NT2/D1 (cell line): ENCODE results near the gene ZFHX3.
"Not testable (repeated sequence)": the region's sequence is repeated elsewhere in the genome, so short reads cannot be mapped to it uniquely, and the experiment has no call there.

Source experiments
- DNase-seq: peaks from one replicate; pipeline ENCODE4 v3.0.0-alpha.2; 2011; ENCODE audit warnings: low read depth, low spot score
- H3K27me3 ChIP-seq: 2 replicates; pipeline ENCODE4 v1.6.0; 2011; ENCODE audit warnings: mild to moderate bottlenecking; ENCODE audit not compliant: insufficient read length, insufficient read depth
- H3K36me3 ChIP-seq: 2 replicates; pipeline ENCODE4 v1.6.1; 2011; ENCODE audit warnings: mild to moderate bottlenecking, low read length, mixed read lengths; ENCODE audit not compliant: insufficient read depth, insufficient read length
- H3K4me1 ChIP-seq: 2 replicates; pipeline ENCODE4 v1.5.1; 2011; ENCODE audit not compliant: insufficient read depth, insufficient read length
- H3K4me3 ChIP-seq: 2 replicates; pipeline ENCODE4 v1.5.1; 2011; ENCODE audit warnings: low read depth; ENCODE audit not compliant: insufficient read length
- H3K9ac ChIP-seq: 2 replicates; pipeline ENCODE4 v1.6.0; 2011; ENCODE audit warnings: low read depth; ENCODE audit not compliant: insufficient read length
- H3K9me3 ChIP-seq: 2 replicates; pipeline ENCODE4 v1.5.1; 2011; ENCODE audit warnings: mild to moderate bottlenecking, low read length; ENCODE audit not compliant: insufficient read depth
- SUZ12 ChIP-seq: IDR thresholded peaks from 2 replicates; pipeline ENCODE4 v1.6.1; 2011; ENCODE audit not compliant: insufficient read length, insufficient read depth; ENCODE audit errors: extremely low read depth
- YY1 ChIP-seq: IDR thresholded peaks from 2 replicates; pipeline ENCODE4 v1.6.1; 2011; ENCODE audit not compliant: insufficient read length, insufficient read depth
- ZNF274 ChIP-seq: IDR thresholded peaks from 2 replicates; pipeline ENCODE4 v1.6.1; 2011; ENCODE audit warnings: mild to moderate bottlenecking, low read depth, low read length

The ZFHX3 gene

GRCh38 chr16:73000907-73001521 lies 46.9 kb downstream of the ZFHX3 start:
- no peak overlapping the region for H3K4me3 ChIP-seq
- no peak for TF ChIP-seq YY1
- TF ChIP-seq ZNF274, result no peak
- TF ChIP-seq SUZ12, result no peak

GRCh38 chr16:73000020-73000906 lies 47.7 kb downstream of the ZFHX3 start:
- no peaks in the 10 kb centered on the region for H3K36me3 ChIP-seq
- H3K27me3 ChIP-seq, result no peaks in the 10 kb centered on the region
- H3K4me3 ChIP-seq, result no peak overlapping the region
- H3K9ac ChIP-seq, result no peak overlapping the region
- TF ChIP-seq ZNF274, result no peak
- TF ChIP-seq SUZ12, result no peak
- TF ChIP-seq YY1, result no peak
- peaks cover 12% of the 10 kb centered on the region; the same call in 1 of the 2 replicates for H3K9me3 ChIP-seq
- no peak for DNase-seq
- peaks cover 4% of the 10 kb centered on the region for H3K4me1 ChIP-seq

More at GRCh38 chr16:73000907-73001521, 46.9 kb downstream of the ZFHX3 start:
- no peak overlapping the region for H3K9ac ChIP-seq
- DNase-seq, result no peak
- H3K27me3 ChIP-seq, result no peaks in the 10 kb centered on the region
- no peaks in the 10 kb centered on the region for H3K36me3 ChIP-seq
- peaks cover 4% of the 10 kb centered on the region for H3K4me1 ChIP-seq
- H3K9me3 ChIP-seq, result peaks cover 12% of the 10 kb centered on the region; the same call in 1 of the 2 replicates

- H3K4me3 ChIP-seq, result no peak overlapping the region
- H3K9me3 ChIP-seq, result peaks cover 12% of the 10 kb centered on the region; the same call in 1 of the 2 replicates
- DNase-seq, result no peak
- H3K4me1 ChIP-seq, result peaks cover 4% of the 10 kb centered on the region
- TF ChIP-seq SUZ12 (no peak), YY1 (no peak), ZNF274 (no peak)
- no peak overlapping the region for H3K9ac ChIP-seq
- no peaks in the 10 kb centered on the region for H3K36me3 ChIP-seq
- H3K27me3 ChIP-seq, result no peaks in the 10 kb centered on the region
These were observed 48.3 kb downstream of the ZFHX3 start for GRCh38 chr16:72999541-73000019.

- H3K9ac ChIP-seq, result no peak overlapping the region
- TF ChIP-seq ZNF274, result no peak
- no peak for TF ChIP-seq SUZ12
- no peak for TF ChIP-seq YY1
- H3K36me3 ChIP-seq, result no peaks in the 10 kb centered on the region
- no peaks in the 10 kb centered on the region for H3K27me3 ChIP-seq
- H3K9me3 ChIP-seq, result peaks cover 12% of the 10 kb centered on the region; the same call in 1 of the 2 replicates
- DNase-seq, result no peak
- peaks cover 4% of the 10 kb centered on the region for H3K4me1 ChIP-seq
- H3K4me3 ChIP-seq, result no peak overlapping the region
These were observed 50.8 kb downstream of the ZFHX3 start for GRCh38 chr16:72997141-72997542.

- H3K4me1 ChIP-seq, result peaks cover 6% of the 10 kb centered on the region
These were observed 51.5 kb downstream of the ZFHX3 start for GRCh38 chr16:72996291-72997062.

GRCh38 chr16:72995882-72996270 lies 52.1 kb downstream of the ZFHX3 start:
- H3K9ac ChIP-seq, H3K4me1 ChIP-seq, DNase-seq, H3K4me3 ChIP-seq, H3K27me3 ChIP-seq, H3K9me3 ChIP-seq, H3K36me3 ChIP-seq: not testable (repeated sequence)

More at GRCh38 chr16:72996291-72997062, 51.5 kb downstream of the ZFHX3 start:
- Histone ChIP-seq H3K9ac (no peak overlapping the region), H3K9me3 (peaks cover 9% of the 10 kb centered on the region; the same call in 1 of the 2 replicates), H3K36me3 (no peaks in the 10 kb centered on the region), H3K27me3 (no peaks in the 10 kb centered on the region), H3K4me3 (no peak overlapping the region)
- DNase-seq, result no peak
- TF ChIP-seq ZNF274, result no peak
- no peak for TF ChIP-seq SUZ12
- TF ChIP-seq YY1, result no peak
